D721Med (cell line): Measurements from ENCODE around the gene RBM47.

Source experiments
- DNase-seq: peaks from one replicate; pipeline ENCODE4 v3.0.0; 2011; ENCODE audit warnings: low spot score; ENCODE audit not compliant: insufficient read length
- FAIRE-seq: peaks from 2 replicates; lab custom pipeline; 2011; peaks lifted over from hg19 to GRCh38; lab: Jason Lieb, UNC
- TF ChIP-seq, protein P1 (sequence below): IDR thresholded peaks from 2 replicates; pipeline ENCODE4 v1.5.1; 2012; ENCODE audit warnings: mild to moderate bottlenecking, control low read depth; ENCODE audit not compliant: insufficient read depth; ENCODE audit errors: missing control alignments

RBM47 gene

DNA sequence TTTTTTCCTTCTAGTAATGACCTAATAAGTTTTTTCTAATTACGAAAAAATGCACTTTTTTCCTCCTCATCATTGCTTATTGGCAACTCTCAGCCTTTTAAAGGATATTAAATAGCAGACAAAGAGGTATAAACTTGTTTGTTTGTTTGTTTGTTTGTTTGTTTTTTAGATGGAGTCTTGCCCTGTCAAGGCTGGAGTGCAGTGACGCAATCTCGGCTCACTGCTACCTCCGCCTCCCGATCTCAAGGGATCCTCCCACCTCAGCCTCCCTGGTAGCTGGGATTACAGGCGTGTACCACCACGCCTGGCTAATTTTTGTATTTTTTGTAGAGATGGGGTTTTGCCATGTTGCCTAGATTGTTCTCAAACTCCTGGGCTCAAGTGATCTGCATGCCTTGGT lies 6.0 kb downstream of the RBM47 start:
- TF ChIP-seq, protein P1, sequence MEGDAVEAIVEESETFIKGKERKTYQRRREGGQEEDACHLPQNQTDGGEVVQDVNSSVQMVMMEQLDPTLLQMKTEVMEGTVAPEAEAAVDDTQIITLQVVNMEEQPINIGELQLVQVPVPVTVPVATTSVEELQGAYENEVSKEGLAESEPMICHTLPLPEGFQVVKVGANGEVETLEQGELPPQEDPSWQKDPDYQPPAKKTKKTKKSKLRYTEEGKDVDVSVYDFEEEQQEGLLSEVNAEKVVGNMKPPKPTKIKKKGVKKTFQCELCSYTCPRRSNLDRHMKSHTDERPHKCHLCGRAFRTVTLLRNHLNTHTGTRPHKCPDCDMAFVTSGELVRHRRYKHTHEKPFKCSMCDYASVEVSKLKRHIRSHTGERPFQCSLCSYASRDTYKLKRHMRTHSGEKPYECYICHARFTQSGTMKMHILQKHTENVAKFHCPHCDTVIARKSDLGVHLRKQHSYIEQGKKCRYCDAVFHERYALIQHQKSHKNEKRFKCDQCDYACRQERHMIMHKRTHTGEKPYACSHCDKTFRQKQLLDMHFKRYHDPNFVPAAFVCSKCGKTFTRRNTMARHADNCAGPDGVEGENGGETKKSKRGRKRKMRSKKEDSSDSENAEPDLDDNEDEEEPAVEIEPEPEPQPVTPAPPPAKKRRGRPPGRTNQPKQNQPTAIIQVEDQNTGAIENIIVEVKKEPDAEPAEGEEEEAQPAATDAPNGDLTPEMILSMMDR = no peak
- no peak for DNase-seq
- FAIRE-seq = no peak

DNA sequence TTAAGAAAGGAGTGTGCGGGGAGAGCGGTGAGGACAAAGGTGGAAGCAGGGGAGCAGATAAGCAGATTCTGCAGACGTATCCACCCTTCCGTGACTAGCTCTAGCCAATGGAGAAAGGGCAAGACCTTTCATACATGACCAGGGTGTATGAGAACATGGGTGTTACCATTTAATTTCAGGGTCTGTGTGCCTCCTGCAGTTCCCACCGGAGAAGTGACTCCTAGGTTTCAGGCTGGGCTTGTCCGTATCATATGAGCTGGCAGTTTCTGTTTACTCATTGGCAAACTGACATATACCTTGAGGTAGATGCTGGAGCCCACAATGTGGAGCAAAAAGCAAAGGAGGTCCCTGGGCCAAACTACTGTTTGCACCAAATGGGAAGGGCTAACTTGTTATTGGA lies 6.8 kb downstream of the RBM47 start:
- DNase-seq (no peak), FAIRE-seq (no peak)

DNA sequence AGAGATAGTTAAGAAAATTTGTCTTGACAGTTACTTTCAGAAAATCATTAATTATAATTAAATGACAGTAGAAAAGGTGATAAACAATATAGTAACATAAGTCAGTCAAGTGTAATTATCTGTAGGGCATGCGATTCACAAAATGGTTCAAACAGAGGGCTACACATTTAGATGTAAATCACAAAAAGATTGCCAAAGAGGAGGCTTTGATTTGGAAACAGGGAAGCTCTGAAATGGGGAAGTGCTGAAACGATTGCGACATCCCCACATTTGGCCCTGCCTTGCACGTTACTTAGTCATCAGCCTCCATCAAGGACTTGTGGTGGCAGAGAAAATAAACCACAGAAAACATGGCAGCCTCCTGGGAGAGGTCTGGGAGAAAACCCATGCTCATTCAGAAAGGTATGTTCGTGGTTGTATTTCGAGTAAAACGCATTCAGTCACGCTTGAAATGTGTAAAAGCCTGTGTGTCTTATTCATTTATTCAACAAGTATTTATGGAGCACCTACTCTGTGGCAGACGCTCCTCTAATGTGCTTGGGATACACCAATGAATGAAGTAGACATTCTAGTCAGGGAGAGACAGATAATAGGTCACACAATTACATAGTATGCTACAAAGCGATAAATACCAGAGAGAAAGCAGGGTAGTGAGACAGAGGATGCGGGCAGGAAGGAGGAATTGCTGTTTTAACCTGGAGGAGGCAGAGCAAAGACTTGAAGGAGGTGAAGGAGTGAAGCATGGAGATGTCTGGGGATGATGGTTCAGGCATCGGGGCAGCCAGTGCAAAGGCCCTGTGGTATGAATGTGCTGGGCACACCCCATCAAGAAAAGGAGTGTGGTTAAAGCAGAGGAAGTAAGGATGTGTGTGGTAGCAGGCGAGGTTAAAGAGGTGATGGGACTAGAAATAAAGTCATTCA lies 7.8 kb downstream of the RBM47 start:
- TF ChIP-seq, protein P1 = no peak
- DNase-seq = no peak
- no peak for FAIRE-seq

More for the DNA sequence above, 6.8 kb downstream of the RBM47 start:
- TF ChIP-seq, protein P1 = no peak

DNA sequence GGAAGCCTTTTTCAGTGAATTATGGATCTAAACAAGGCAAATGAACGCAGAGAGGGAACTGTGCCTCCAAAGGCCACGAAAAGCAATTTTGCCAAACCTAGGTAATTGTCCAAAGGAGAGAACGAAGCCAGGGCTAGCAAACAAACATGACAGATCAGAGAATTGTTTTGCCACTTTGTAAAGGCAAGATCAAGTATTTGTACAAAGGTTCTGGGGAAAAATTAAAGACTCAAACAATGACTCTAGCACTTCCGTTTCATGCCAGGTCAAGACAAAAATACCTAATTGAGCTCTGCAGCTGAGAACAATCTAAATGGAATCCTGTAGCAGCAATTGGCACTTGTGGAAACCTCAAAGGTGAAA lies 8.5 kb downstream of the RBM47 start:
- TF ChIP-seq, protein P1 = no peak
- no peak for FAIRE-seq
- no peak for DNase-seq

DNA sequence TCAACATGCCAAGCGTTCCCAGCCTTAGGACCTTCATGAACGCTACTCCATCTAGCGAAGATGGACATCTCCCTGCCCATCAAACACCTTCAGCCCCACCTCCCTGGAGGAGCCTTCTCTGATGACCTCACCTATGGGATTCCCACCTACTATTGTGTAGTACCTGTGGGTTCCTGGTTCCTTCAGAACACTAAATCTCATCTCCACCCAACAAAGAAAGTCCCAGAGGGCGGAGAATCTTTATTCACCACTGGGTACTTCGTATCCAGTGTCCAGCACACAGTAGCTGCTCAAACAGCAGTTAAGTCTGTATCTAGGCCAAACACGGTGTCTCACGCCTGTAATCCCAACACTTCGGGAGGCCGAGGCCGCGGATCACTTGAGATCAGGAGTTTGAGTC lies 10.1 kb downstream of the RBM47 start:
- TF ChIP-seq, protein P1 = no peak
- FAIRE-seq = no peak

DNA sequence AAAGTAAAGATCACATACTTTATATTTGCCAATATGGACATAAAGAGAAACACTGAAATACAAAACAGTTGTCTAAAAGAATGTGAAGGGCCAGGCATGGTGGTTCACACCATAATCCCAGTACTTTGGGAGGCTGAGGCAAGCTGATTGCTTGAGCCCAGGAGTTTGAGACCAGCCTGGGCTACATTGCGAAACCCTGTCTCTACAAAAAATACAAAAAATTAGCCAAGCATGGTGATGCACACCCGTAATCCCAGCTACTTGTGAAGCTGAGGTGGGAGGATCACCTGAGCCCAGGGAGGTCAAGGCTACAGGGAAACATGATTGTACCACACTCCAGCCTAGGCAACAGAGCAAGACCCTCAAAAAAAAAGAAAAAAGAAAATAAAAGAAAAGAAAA lies 11.8 kb downstream of the RBM47 start:
- TF ChIP-seq, protein P1 = no peak
- no peak for FAIRE-seq

More for the DNA sequence above, 10.1 kb downstream of the RBM47 start:
- DNase-seq = no peak

DNA sequence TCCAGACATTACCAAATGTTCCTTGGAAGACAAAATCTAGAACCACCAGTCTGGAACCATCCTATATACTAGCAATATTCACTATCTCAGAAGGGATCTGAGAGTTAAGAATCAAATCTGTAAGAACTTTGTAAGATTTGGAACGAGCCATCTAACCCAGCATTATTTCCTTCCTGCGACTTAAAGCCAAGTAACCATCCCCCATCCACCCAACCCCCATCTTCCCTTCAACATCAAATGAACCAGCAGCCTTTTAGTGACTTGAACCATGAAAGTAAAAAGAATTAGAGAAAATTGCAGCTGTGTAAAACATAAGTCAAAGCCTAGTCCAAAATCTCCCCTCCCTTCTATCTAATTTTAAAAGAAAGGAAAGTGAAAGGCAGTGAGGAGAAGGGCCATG lies 15.6 kb downstream of the RBM47 start:
- DNase-seq (no peak), FAIRE-seq (no peak)
- TF ChIP-seq, protein P1 = no peak

More for the DNA sequence above, 11.8 kb downstream of the RBM47 start:
- DNase-seq = no peak
